ENCODE results near the gene SMIM10L2A. TPM values are rescaled to one million over a fixed set of nuclear protein-coding genes. Genes with fewer than 3 reads are reported as not detected.
"Not testable (repeated sequence)": the region's sequence is repeated elsewhere in the genome, so short reads cannot be mapped to it uniquely, and the experiment has no call there.

The SMIM10L2A gene
- total and polyA plus RNA-seq, 2 donors, result 0.52 to 0.55 TPM

- 97% methylated on average over 2 of the region's 2 CpGs for WGBS
- not testable (repeated sequence) for H3K27me3 ChIP-seq (ENCODE audit: control insufficient read depth in 2 of 2, insufficient read depth in 1 of 2, low read length in 1 of 2); H3K9me3 ChIP-seq (ENCODE audit: control insufficient read depth in 2 of 2, insufficient read depth in 1 of 2, low read length in 1 of 2); H3K4me1 ChIP-seq (ENCODE audit: control insufficient read depth in 2 of 2, insufficient read depth in 2 of 2, low read length in 2 of 2); DNase-seq (ENCODE audit: low read depth in 6 of 9, low spot score in 9 of 9); H3K4me3 ChIP-seq (ENCODE audit: low read length in 2 of 2); H3K36me3 ChIP-seq (ENCODE audit: control insufficient read depth in 2 of 2, insufficient read depth in 2 of 2, low read length in 1 of 2); H3K27ac ChIP-seq (ENCODE audit: low read depth in 1 of 2, low read length in 1 of 2)
These were observed 40.0 kb downstream of the SMIM10L2A start for GRCh38 chrX:135461756-135462155.

GRCh38 chrX:135463937-135464336, 42.2 kb downstream of the SMIM10L2A start:
- no peaks in the 10 kb centered on the region for H3K9me3 ChIP-seq (ENCODE audit: control insufficient read depth in 2 of 2, insufficient read depth in 1 of 2, low read length in 1 of 2)
- WGBS, result 91% methylated on average over 2 of the region's 2 CpGs

GRCh38 chrX:135476378-135476777, 54.6 kb downstream of the SMIM10L2A start:
- Histone ChIP-seq H3K9me3 (ENCODE audit: control insufficient read depth in 2 of 2, insufficient read depth in 1 of 2, low read length in 1 of 2) (no peaks in the 10 kb centered on the region), H3K4me1 (ENCODE audit: control insufficient read depth in 2 of 2, insufficient read depth in 2 of 2, low read length in 2 of 2) (no peaks in the 10 kb centered on the region), H3K36me3 (ENCODE audit: control insufficient read depth in 2 of 2, insufficient read depth in 2 of 2, low read length in 1 of 2) (no peaks in the 10 kb centered on the region), H3K27ac (ENCODE audit: low read depth in 1 of 2, low read length in 1 of 2) (no peak overlapping the region), H3K27me3 (ENCODE audit: control insufficient read depth in 2 of 2, insufficient read depth in 1 of 2, low read length in 1 of 2) (no peaks in the 10 kb centered on the region), H3K4me3 (ENCODE audit: low read length in 2 of 2) (no peak overlapping the region)
- DNase-seq (ENCODE audit: low read depth in 6 of 9, low spot score in 9 of 9), result no peak
- 66% methylated on average over 3 of the region's 3 CpGs for whole genome bisulfite sequencing

More at GRCh38 chrX:135463937-135464336, 42.2 kb downstream of the SMIM10L2A start:
- Histone ChIP-seq H3K4me1 (ENCODE audit: control insufficient read depth in 2 of 2, insufficient read depth in 2 of 2, low read length in 2 of 2) (no peaks in the 10 kb centered on the region), H3K36me3 (ENCODE audit: control insufficient read depth in 2 of 2, insufficient read depth in 2 of 2, low read length in 1 of 2) (no peaks in the 10 kb centered on the region), H3K27me3 (ENCODE audit: control insufficient read depth in 2 of 2, insufficient read depth in 1 of 2, low read length in 1 of 2) (no peaks in the 10 kb centered on the region), H3K4me3 (ENCODE audit: low read length in 2 of 2) (no peak overlapping the region), H3K27ac (ENCODE audit: low read depth in 1 of 2, low read length in 1 of 2) (no peak overlapping the region)
- peak in 1 of 9 donors; percentile 16 for DNase-seq (ENCODE audit: low read depth in 6 of 9, low spot score in 9 of 9)

- Histone ChIP-seq H3K27ac (ENCODE audit: low read depth in 1 of 2, low read length in 1 of 2) (no peak overlapping the region), H3K27me3 (ENCODE audit: control insufficient read depth in 2 of 2, insufficient read depth in 1 of 2, low read length in 1 of 2) (no peaks in the 10 kb centered on the region), H3K9me3 (ENCODE audit: control insufficient read depth in 2 of 2, insufficient read depth in 1 of 2, low read length in 1 of 2) (no peaks in the 10 kb centered on the region), H3K36me3 (ENCODE audit: control insufficient read depth in 2 of 2, insufficient read depth in 2 of 2, low read length in 1 of 2) (no peaks in the 10 kb centered on the region), H3K4me3 (ENCODE audit: low read length in 2 of 2) (no peak overlapping the region), H3K4me1 (ENCODE audit: control insufficient read depth in 2 of 2, insufficient read depth in 2 of 2, low read length in 2 of 2) (no peaks in the 10 kb centered on the region)
- 5% methylated on average over 3 of the region's 3 CpGs for WGBS
- peak in 3 of 9 donors; percentile 2 to 47 (median 18) for DNase-seq (ENCODE audit: low read depth in 6 of 9, low spot score in 9 of 9)
These were observed 55.8 kb downstream of the SMIM10L2A start for GRCh38 chrX:135477576-135477975.

Other genes with a start within 250 kb of the SMIM10L2A start
- gene ETDA, start 169.9 kb upstream of the SMIM10L2A start, total RNA-seq, result not detected
- gene ETDA, start 169.9 kb upstream of the SMIM10L2A start, polyA plus RNA-seq, result not detected
- gene ETDC, start 112.5 kb upstream of the SMIM10L2A start, total RNA-seq, result not detected
- not detected for gene ETDC, start 112.5 kb upstream of the SMIM10L2A start, polyA plus RNA-seq
- 10.8 TPM for gene ZNF75D, start 77.8 kb upstream of the SMIM10L2A start, total RNA-seq
- 18.2 TPM for gene ZNF75D, start 77.8 kb upstream of the SMIM10L2A start, polyA plus RNA-seq
- gene ZNF449, start 77.1 kb upstream of the SMIM10L2A start, total RNA-seq, result 5.6 TPM
- gene ZNF449, start 77.1 kb upstream of the SMIM10L2A start, polyA plus RNA-seq, result 6.3 TPM
- gene INTS6L, start 98.7 kb downstream of the SMIM10L2A start, total RNA-seq, result 26.3 TPM
- 49.1 TPM for gene INTS6L, start 98.7 kb downstream of the SMIM10L2A start, polyA plus RNA-seq